Stimulated activated CD4-positive, alpha-beta T cell treated with anti-CD3 and anti-CD28 coated beads, Interleukin-1b, Interleukin-23, amount 100 ng/mL, for 48 hours (primary cell): ENCODE measurements around the gene TMEM250.
"Not testable (repeated sequence)": the region's sequence is repeated elsewhere in the genome, so short reads cannot be mapped to it uniquely, and the experiment has no call there.

Source experiments
- DNase-seq: peaks from one replicate; pipeline ENCODE4 v3.0.0-alpha.2; 2020

TMEM250 gene, protein sequence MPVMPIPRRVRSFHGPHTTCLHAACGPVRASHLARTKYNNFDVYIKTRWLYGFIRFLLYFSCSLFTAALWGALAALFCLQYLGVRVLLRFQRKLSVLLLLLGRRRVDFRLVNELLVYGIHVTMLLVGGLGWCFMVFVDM

GRCh38 chr9:136118320-136119060, at the start of gene TMEM250:
TSS of gene TMEM250 (minus strand) at chr9:136118875. CDS start at chr9:136116900, 1,975 bp downstream.
- DNase-seq = peak; percentile 96

- DNase-seq = no peak
Measured at GRCh38 chr9:136163248-136163850, 44.7 kb upstream of the TMEM250 start.

GRCh38 chr9:136160995-136161610, 42.4 kb upstream of the TMEM250 start:
- no peak for DNase-seq

DNA sequence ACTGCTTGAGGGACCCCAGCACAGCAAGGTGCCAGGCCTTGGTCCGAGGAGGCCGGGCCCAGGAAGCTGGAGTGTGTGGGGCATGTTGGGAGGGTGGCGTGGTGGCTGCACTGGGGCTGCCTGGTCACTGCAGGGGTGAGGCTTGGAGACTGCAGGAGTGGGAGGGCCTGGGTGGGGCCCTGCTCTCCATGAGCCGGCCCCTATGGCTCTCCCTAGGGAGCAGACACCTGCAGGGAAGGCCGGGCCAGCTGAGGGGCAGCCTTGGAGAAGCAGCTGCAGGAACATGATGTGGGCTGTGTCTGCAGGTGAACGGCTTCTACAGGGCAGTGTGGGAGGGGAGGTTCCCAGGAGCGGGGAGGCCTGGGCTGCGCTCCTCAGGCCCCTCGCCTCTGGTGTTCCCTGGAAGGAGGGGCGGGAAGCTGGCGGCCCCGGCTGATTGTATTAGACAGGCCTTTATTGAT, 41.7 kb upstream of the TMEM250 start:
- no peak for DNase-seq

DNA sequence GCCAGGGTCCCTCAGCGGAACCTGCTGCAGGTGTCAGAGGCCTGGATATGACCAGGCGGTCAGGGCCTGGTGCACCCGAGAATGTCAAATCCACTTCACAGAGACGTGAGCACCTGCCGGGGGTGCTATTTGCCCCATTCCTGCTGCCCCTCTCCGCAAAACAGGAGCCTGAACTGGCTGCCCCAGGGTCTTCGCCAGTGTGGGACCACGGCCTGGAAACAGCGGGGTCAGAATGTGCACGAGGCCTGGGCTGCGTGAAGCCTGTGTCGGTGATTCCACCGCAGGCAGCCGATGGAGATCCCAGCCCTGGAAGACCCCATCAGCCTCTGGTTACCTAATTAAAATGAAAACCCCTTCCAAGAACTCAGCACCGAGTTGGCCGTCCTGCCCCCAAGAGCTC, 41.2 kb upstream of the TMEM250 start:
- DNase-seq = no peak

DNA sequence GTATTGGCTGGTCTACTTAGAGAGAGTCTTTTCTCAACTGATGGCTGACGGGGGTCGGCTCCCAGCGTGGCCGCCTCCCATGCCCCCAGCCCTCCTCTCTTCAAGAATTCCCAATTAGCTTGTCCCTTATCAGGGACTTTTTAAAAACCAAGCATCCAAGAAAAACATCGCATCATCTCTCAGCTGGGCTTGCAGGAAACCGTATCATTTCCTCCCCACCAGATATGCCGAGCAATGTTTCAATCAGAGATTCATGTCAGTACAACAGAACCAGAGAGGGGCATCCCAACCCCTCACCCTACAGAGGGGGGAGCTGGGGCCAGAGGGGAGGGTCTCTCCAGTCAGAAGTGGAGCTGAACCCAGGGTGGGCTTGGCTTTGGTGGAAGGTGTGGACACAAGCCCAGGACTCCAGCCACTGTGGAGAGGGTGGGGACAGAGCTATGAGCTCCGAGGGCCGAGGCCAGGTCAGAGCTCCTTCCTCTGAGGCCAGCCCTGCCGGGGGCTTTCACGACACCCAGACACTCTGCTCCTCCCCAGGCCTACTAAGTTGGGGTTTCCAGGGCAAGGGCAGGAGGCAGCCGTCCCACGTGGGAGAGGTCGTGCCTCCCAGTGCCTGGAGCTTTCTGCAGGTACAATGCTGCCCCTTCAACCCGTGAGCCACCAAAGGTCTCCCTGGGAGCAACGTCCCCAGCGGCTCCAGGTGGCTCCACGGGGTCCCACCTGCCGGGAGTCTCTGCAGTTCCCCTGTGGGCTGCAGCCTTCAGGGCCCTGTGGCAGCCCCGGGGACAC, 39.0 kb upstream of the TMEM250 start:
- no peak for DNase-seq

GRCh38 chr9:136156209-136157120, 37.8 kb upstream of the TMEM250 start:
- DNase-seq = no peak

GRCh38 chr9:136155576-136155975, 36.9 kb upstream of the TMEM250 start:
- no peak for DNase-seq

DNA sequence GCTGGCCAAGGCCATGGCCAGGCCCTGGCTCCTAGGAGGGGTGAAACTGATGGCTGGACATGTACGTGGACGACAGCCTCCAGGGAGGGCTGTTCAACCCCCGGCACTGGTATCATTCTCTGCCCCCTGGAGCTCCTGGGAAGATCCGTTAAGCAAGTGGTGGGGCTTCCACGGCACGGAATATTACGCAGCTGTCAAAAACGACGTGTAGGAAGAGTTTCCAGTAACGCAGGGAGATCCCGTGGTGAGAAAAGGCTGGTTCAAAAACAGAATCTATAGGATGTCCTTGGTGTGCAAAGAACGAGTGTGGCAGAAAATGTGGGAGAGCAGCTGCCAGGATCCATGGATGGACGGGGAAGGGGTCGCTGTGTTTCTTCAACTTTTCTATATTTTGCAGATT, 36.3 kb upstream of the TMEM250 start:
- DNase-seq = no peak

DNA sequence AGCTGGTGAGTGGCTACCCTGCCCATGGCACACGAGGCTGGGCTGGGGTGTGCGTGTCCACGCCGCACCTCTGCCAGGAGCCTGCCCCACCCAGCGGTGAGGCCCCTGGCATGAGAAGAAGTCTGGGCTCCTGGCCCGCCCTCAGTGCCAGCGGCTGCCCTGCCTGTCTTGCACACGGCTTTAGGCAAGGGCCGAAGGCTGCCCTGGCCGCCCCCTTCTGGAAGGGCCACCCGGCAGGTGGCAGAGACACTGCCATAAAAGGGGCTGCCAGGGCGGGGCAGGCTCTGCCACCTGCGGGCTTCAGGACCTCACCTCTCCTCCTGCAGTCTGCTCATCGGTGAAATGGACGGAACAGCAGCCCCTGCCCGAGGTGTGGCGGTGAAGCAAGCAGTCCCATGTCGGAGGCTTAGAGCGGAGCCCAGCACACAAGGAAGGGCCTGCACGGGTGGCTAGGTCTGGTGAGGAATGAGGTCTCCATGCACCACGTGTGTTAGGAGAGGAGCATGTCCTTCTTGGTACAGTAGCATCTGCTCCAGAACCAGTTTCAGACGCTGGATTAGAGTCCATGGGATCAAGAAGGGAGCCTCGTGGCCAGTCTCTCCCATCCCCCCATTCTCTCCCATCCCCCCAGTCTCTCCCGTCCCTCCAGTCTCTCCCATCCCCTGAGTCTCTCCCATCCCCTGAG, 34.8 kb upstream of the TMEM250 start:
- DNase-seq = no peak

GRCh38 chr9:136152931-136153330, 34.3 kb upstream of the TMEM250 start:
- no peak for DNase-seq

DNA sequence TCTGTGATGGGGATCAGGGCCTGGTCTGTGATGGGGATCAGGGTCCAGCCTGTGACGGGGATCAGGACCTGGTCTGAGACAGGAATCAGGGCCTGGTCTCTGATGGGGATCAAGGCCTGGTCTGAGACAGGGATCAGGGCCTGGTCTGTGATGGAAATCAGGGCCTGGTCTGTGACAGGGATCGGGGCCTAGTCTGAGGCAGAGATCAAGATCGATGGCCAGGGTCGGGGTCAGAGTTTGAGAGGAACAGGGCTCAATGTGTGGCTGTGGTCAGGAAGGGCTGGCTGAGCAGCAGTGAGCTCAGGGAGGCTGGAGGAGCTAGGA, 33.8 kb upstream of the TMEM250 start:
- no peak for DNase-seq

- no peak for DNase-seq
Measured at GRCh38 chr9:136151848-136152542, 33.3 kb upstream of the TMEM250 start.

- no peak for DNase-seq
Measured at GRCh38 chr9:136151214-136151804, 32.6 kb upstream of the TMEM250 start.

GRCh38 chr9:136150664-136151213, 32.1 kb upstream of the TMEM250 start:
- not testable (repeated sequence) for DNase-seq

- no peak for DNase-seq
Measured at GRCh38 chr9:136149853-136150252, 31.2 kb upstream of the TMEM250 start.

GRCh38 chr9:136149337-136149736, 30.7 kb upstream of the TMEM250 start:
- DNase-seq = no peak

GRCh38 chr9:136148766-136149165, 30.1 kb upstream of the TMEM250 start:
- no peak for DNase-seq

- DNase-seq = no peak
Measured at GRCh38 chr9:136147890-136148714, 29.4 kb upstream of the TMEM250 start.
